Esophagus squamous epithelium (tissue), 5 donors: Measurements from ENCODE around the gene TMEM74B. TPM values are rescaled to one million over a fixed set of nuclear protein-coding genes. Genes with fewer than 3 reads are reported as not detected.
A peak's percentile ranks its signal among the peaks of the same experiment; 100 is the strongest.

Experiments used
- DNase-seq: peaks from one replicate; lab custom pipeline; 2025; lab: John Stamatoyannopoulos, UW
- H3K27ac ChIP-seq, 4 donors: fragments of 200-600 bp; sonication (generic); one replicate each; pipeline ENCODE4 v1.5.1; 2016 to 2019; ENCODE audit warnings: mild to moderate bottlenecking in 1 of 4
- H3K27me3 ChIP-seq, 4 donors: fragments of 200-600 bp; sonication (generic); 1 replicate in 3 of 4; 2 replicates in 1 of 4; pipeline versions ENCODE4 v1.5.1 to v1.6.0; 2017 to 2021; ENCODE audit warnings: antibody characterized with exemption in 1 of 4
- H3K36me3 ChIP-seq, 3 donors: fragments of 200-600 bp; sonication (generic); one replicate each; pipeline ENCODE4 v1.5.1; 2016 to 2019
- H3K4me1 ChIP-seq, 3 donors: fragments of 200-600 bp; sonication (generic); one replicate each; pipeline ENCODE4 v1.5.1; 2017 to 2019
- H3K4me3 ChIP-seq, 4 donors: fragments of 200-600 bp; sonication (generic); 1 replicate in 3 of 4; 2 replicates in 1 of 4; pipeline ENCODE4 v1.5.1; 2016 to 2019; ENCODE audit warnings: mild to moderate bottlenecking in 2 of 4, moderate library complexity in 1 of 4
- H3K9me3 ChIP-seq, 3 donors: fragments of 200-600 bp; sonication (generic); one replicate each; pipeline ENCODE4 v1.5.1; 2016 to 2019
- CTCF ChIP-seq, 6 experiments: fragments of 450-650 bp in 4 of 6; fragments of 200-600 bp in 2 of 6; sonication (generic) in 2 of 6; IDR thresholded peaks; one replicate each; pipeline ENCODE4 v1.5.1; 2016 to 2019; ENCODE audit warnings: antibody characterized with exemption in 6 of 6, mild to moderate bottlenecking in 4 of 6, moderate library complexity in 4 of 6
- POLR2A ChIP-seq, 4 donors: fragments of 450-650 bp; IDR thresholded peaks; one replicate each; pipeline ENCODE4 v1.6.1; 2017; ENCODE audit warnings: antibody characterized with exemption in 4 of 4, mild to moderate bottlenecking in 4 of 4, moderate library complexity in 3 of 4
- WGBS, 2 donors: methylation state at CpG; one replicate each; pipeline ENCODE4 v1.1.5; 2018; 5-methylcytosine and 5-hydroxymethylcytosine counted together
- intact Hi-C: fragments of 100-400 bp; cut with DNase I; formaldehyde crosslinking; loops from one replicate; pipeline ENCODE4 v1.15.0; 2022
- total RNA-seq, 4 donors: library from RNA; depleted of rRNA; stranded (reverse); fragments of >200 nt; gene quantifications; one replicate each; pipeline ENCODE4 v1.1.0, GENCODE V29; 2016
- donor health status: DM: yes; HTN: yes; CAD: no.

The TMEM74B gene
- total RNA-seq, result 1 to 10 TPM in 1 of 4 donors, under 1 TPM in 3; 0.13 to 1.1 (median 0.77) TPM

GRCh38 chr20:1184638-1185315 is at the start of gene TMEM74B:
Gene TMEM74B, minus strand, starts transcription at chr20:1184981. Its CDS starts 1,180 bp downstream, at chr20:1183801.
- intact Hi-C loops, result no loop called here
- no peak for DNase-seq
- Histone ChIP-seq H3K9me3 (no peaks in the 10 kb centered on the region), H3K27ac (peak within 1 kb of the TSS in 2 of 4 donors; percentile 34 to 50), H3K36me3 (no peaks in the 10 kb centered on the region), H3K4me3 (peak within 1 kb of the TSS; percentile 38 to 74 (median 55)), H3K4me1 (peaks cover 8 to 22% (median 12%) of the 10 kb centered on the region in 3 donors), H3K27me3 (peaks cover 0 to 45% (median 6%) of the 10 kb centered on the region in 4 donors)
- 7% methylated on average over 11 of the region's 76 CpGs; no CpG with 5 or more reads in 1 of the 2 donors for WGBS, 2 donors
- no peak for TF ChIP-seq POLR2A (IDR thresholded peaks at IDR 0.05)
- TF ChIP-seq CTCF (IDR thresholded peaks at IDR 0.05), result no peak

- 82 to 88% methylated on average over 3 of the region's 3 CpGs for whole genome bisulfite sequencing, 2 donors
- peaks cover 0 to under 1% (median 0%) of the 10 kb centered on the region in 3 donors for H3K4me1 ChIP-seq
- no peaks in the 10 kb centered on the region for H3K36me3 ChIP-seq
- H3K27ac ChIP-seq, result no peak overlapping the region
- intact Hi-C loops, result no loop called here
- no peak for DNase-seq
- H3K9me3 ChIP-seq, result no peaks in the 10 kb centered on the region
- TF ChIP-seq CTCF (IDR thresholded peaks at IDR 0.05) (no peak), POLR2A (IDR thresholded peaks at IDR 0.05) (no peak)
- peaks cover 1 to 61% (median 4%) of the 10 kb centered on the region in 4 donors for H3K27me3 ChIP-seq
- H3K4me3 ChIP-seq, result no peak overlapping the region
Observed at GRCh38 chr20:1232286-1233111, 47.7 kb upstream of the TMEM74B start.

GRCh38 chr20:1229541-1229940 is 44.8 kb upstream of the TMEM74B start:
- H3K27me3 ChIP-seq, result peaks cover 7 to 68% (median 12%) of the 10 kb centered on the region in 4 donors
- TF ChIP-seq POLR2A (IDR thresholded peaks at IDR 0.05) (no peak), CTCF (IDR thresholded peaks at IDR 0.05) (no peak)
- intact Hi-C loops, result no loop called here

GRCh38 chr20:1225783-1226654 is 41.2 kb upstream of the TMEM74B start, which contains the start of gene RAD21L1:
Gene RAD21L1, plus strand, starts transcription at chr20:1226044. Its CDS starts 2,410 bp downstream, at chr20:1228454.
- H3K27me3 ChIP-seq, result peaks cover 7 to 51% (median 12%) of the 10 kb centered on the region in 4 donors
- H3K27ac ChIP-seq, result peak within 1 kb of the TSS; percentile 48 to 63 (median 58)
- intact Hi-C loops, result no loop called here
- peaks cover 0 to 8% (median 0%) of the 10 kb centered on the region in 3 donors for H3K9me3 ChIP-seq
- DNase-seq, result no peak
- H3K4me1 ChIP-seq, result peaks cover 12 to 21% (median 17%) of the 10 kb centered on the region in 3 donors
- TF ChIP-seq POLR2A (IDR thresholded peaks at IDR 0.05), result no peak
- no peak for TF ChIP-seq CTCF (IDR thresholded peaks at IDR 0.05)
- WGBS, 2 donors, result 0% methylated on average over 9 to 25 of the region's 88 CpGs
- peak within 1 kb of the TSS; percentile 56 to 71 (median 62) for H3K4me3 ChIP-seq
- H3K36me3 ChIP-seq, result no peaks in the 10 kb centered on the region

More at GRCh38 chr20:1229541-1229940, 44.8 kb upstream of the TMEM74B start:
- Histone ChIP-seq H3K4me3 (no peak overlapping the region), H3K4me1 (peaks cover 12 to 21% (median 17%) of the 10 kb centered on the region in 3 donors), H3K9me3 (no peaks in the 10 kb centered on the region), H3K36me3 (no peaks in the 10 kb centered on the region), H3K27ac (no peak overlapping the region)
- WGBS, 2 donors, result 84 to 89% methylated on average over 3 of the region's 3 CpGs
- DNase-seq, result no peak
